GM10248 (cell line): ENCODE results near the gene PKD1.
"Not testable (repeated sequence)": the region's sequence is repeated elsewhere in the genome, so short reads cannot be mapped to it uniquely, and the experiment has no call there.

Experiments
- CTCF ChIA-PET: fragments of 300-600 bp; sonication (Branson Sonifier 250); formaldehyde crosslinking; extraction: SDS; loops from one replicate; lab custom pipeline; 2021; ENCODE audit warnings: antibody characterized with exemption; lab: Yijun Ruan, JAX
- POLR2A ChIA-PET: fragments of 350-650 bp; sonication (Branson Sonifier 250); formaldehyde crosslinking; extraction: SDS; loops from one replicate; lab custom pipeline; 2020; ENCODE audit warnings: antibody characterized with exemption; lab: Yijun Ruan, JAX
- DNase-seq: peaks from one replicate; pipeline ENCODE4 v3.0.0; 2012; ENCODE audit errors: extremely low spot score
- TF ChIP-seq, protein P1 (sequence below): IDR thresholded peaks from 2 replicates; pipeline ENCODE4 v1.5.1; 2012; ENCODE audit warnings: mild to moderate bottlenecking, low read depth; ENCODE audit errors: extremely low read depth, missing control alignments, control extremely low read depth

The PKD1 gene

DNA sequence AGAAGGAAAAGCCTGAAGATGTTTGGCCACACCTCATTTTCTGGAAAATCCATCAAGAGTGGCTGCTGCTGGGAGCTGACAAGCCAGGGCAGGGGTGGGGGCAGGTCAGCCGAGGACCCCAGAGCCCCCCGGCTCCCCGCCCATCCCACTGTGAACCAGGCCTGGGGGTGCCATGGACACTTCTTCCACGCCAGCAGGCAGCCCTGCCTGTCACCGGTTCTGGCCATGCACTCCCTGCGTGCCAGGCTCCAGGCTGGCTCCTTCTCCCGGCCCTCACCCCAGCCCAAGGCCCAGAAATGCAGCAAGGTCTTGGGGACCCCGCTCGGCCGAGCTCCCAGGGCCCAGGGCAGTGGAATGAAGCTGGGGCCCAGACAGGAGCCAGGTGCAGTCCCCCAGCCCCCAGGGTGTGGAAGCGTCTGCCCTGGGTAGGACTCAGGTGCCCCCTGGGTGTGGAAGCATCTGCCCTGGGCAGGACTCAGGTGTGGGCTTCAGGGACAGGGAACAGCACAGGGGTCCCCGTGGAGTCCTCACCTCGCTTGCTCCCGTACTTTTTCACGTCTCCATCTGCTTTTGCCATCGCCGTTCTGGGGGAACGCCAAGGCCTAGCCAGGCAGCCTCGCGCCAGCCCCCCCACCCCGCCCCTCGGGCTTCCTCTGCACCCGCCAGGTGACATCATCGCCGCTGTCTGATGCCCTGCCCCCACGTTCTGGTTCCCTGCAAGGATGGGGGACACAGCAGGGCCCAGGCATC is 12.6 kb downstream of the PKD1 start:
- CTCF ChIA-PET = not testable (repeated sequence)

DNA sequence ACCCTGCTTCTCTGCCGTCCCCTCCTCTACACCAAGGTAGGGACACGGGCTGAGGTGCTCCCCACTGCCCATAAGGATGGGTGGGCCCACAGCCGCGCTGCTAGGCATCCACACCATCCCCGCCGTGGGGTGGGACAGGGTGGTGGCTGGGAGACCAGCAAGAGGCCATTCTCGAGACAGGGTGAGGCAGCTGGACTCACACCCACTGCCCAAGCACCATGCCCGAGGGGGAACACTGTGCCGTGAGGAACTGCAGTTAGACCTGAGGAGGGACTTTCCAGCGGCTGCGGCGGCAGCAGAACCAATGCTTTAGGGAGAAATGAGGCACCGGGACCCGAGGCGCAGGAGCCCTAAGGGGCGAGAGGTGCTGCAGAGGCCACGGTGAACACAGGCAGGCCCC is 13.3 kb downstream of the PKD1 start:
- CTCF ChIA-PET = interaction anchor here (1.6 kb wide), 1 partner anchor 18 kb away, joined by 8 read pairs; no protein-coding TSS in a partner anchor
- DNase-seq = no peak
- TF ChIP-seq, protein P1, sequence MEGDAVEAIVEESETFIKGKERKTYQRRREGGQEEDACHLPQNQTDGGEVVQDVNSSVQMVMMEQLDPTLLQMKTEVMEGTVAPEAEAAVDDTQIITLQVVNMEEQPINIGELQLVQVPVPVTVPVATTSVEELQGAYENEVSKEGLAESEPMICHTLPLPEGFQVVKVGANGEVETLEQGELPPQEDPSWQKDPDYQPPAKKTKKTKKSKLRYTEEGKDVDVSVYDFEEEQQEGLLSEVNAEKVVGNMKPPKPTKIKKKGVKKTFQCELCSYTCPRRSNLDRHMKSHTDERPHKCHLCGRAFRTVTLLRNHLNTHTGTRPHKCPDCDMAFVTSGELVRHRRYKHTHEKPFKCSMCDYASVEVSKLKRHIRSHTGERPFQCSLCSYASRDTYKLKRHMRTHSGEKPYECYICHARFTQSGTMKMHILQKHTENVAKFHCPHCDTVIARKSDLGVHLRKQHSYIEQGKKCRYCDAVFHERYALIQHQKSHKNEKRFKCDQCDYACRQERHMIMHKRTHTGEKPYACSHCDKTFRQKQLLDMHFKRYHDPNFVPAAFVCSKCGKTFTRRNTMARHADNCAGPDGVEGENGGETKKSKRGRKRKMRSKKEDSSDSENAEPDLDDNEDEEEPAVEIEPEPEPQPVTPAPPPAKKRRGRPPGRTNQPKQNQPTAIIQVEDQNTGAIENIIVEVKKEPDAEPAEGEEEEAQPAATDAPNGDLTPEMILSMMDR = no peak
- POLR2A ChIA-PET = no interaction called here

More for the DNA sequence above, 12.6 kb downstream of the PKD1 start:
- DNase-seq, POLR2A ChIA-PET: not testable (repeated sequence)

DNA sequence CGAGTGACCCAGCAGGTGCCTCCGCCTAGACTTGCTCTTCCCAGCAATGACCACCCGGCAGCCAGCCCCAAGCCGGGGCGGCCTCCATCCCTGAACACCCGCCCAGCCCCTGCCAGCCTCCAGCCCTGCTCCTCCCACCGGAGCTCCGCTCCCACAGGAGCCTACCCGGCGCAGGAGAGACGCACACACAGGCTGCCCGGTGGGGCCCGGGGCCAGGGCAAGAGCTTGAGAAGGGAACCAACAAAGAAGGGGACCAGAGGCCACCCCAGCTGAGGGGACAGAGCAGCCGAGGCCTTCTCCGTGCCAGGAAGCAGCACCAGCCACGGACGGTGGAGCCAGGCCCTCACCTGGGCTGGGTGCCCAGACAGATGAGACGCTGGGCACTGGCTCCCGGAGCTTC is 13.8 kb downstream of the PKD1 start:
- CTCF ChIA-PET = interaction anchor here (0.7 to 1.6 kb wide), 2 partner anchors 19 to 24 kb away, joined by 4 to 8 read pairs; no protein-coding TSS in a partner anchor
- POLR2A ChIA-PET = no interaction called here
- no peak for DNase-seq
- TF ChIP-seq, protein P1 = no peak

DNA sequence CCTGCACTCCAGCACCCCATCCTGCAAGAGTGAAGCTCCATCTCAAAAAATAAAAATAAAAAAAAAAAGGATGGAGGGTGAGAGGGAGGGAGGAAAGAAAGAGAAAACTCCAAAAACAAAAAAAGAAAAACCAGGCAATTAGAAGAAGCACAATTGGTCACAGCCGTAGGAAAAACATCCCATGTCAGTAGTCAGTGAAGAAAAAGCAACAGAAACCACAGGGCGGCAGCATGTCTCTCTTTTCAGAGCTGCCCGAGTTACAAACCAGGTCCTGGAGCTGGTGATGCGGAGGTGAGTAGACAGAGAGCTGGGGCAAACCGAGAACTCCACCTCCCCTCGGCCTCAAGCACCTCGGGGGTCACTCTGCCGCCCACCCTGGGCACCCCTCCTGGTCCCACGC is 14.4 kb downstream of the PKD1 start:
- POLR2A ChIA-PET = not testable (repeated sequence)

DNA sequence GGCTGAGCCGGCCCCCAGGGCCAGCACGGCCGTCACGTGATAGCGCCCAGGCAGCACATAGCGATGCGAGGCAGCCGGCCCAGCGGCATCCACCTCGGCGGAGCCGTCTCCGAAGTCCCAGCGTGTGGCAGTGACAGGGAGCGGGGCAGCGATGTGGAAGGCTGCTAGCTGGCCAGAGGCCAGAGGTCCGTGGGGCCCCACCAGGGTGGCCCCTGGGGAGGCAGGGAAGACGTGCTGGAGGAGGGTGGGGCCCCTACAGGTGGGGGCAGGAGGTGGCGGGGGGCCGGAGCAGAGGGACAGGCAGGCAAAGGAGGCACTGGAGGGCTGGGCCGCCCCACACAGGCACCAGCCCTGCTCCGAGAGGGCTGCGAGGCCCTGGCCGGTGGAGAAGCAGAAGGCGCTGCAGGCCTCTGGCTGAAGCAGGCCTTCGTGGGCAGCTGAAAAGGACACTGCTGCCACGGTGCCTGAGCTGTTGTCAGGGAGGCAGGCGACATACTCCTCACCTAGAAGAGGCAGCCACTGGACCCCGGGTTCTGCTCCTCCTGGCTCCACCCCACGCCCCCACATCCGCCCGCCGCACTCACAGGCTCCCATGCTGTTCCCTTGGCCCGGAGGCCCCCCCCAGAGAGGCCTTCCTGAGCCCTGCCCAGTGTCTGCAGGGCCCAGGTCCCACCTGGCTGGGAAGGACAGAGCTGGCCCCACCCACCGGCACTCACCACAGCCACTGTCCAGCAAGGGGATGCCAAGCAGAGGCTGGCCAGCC is 17.6 kb downstream of the PKD1 start:
- POLR2A ChIA-PET, CTCF ChIA-PET, DNase-seq: not testable (repeated sequence)

More for the DNA sequence above, 14.4 kb downstream of the PKD1 start:
- peak; percentile 35 for DNase-seq
- TF ChIP-seq, protein P1 = peak; percentile 50
- CTCF ChIA-PET = interaction anchor here (0.7 to 1.6 kb wide), 3 partner anchors 19 to 99 kb away, joined by 3 to 8 read pairs (median 4); no protein-coding TSS in a partner anchor

DNA sequence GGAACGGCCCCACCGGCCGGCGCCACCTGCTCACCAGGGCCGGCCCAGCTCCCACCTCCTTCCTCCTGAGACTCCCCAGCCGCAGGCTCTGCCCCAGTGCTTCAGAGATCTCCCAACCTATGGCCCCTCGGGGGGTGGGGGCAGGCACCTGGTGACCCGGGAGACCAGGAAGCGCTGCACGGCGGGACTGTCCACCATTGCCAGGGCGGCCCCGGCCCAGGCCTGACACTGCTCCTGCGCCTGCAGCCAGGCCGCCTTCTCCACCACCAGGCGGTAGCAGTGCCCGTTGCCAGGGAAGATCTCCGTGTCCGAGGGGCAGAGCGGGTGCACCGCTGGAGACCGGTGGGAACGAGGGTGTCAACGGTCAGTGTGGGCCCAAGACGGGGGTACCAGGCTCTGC is 18.4 kb downstream of the PKD1 start:
- POLR2A ChIA-PET = not testable (repeated sequence)

DNA sequence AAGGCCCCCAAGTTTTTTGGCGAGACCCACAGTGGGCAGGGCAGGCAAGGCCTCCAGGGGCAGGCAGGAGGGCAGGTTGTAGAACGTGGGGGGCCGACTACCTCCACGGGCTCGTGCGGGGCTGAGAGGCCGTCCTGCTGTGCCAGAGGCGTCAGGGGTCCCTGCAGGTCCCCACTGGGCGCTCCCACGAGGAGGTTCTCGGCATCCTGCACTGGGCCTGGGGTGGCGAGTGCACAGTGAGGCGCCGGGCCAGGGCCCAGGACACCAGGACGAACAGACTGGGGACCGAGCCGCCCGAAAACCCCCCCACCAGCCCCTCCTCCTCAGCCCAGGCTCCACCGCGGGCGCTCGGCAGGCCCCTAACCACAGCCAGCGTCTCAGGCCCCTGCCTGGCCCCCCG is 19.3 kb downstream of the PKD1 start:
- DNase-seq, POLR2A ChIA-PET, CTCF ChIA-PET: not testable (repeated sequence)

More for the DNA sequence above, 18.4 kb downstream of the PKD1 start:
- CTCF ChIA-PET, DNase-seq: not testable (repeated sequence)

DNA sequence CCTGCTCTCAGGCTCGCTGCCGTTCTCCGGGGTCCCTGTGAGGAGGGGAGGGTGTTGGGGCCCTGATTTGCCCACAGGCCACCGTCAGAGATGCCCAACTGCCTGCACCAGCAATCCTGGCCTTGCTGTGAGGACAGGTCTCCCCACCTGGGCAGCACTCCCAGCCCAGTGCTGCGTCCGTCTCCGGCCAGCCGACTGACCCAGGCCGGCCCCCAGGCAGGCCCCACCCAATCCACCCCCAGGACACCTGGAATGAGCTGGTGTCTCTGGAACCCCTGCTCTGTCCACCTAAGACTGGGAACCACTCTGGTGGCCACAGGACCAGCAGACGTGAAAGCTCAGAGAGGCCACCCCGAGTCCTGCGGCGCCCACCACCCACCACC is 20.1 kb downstream of the PKD1 start:
- ChIA-PET POLR2A (no interaction called here), CTCF (no interaction called here)
- DNase-seq = no peak
- TF ChIP-seq, protein P1 = no peak

DNA sequence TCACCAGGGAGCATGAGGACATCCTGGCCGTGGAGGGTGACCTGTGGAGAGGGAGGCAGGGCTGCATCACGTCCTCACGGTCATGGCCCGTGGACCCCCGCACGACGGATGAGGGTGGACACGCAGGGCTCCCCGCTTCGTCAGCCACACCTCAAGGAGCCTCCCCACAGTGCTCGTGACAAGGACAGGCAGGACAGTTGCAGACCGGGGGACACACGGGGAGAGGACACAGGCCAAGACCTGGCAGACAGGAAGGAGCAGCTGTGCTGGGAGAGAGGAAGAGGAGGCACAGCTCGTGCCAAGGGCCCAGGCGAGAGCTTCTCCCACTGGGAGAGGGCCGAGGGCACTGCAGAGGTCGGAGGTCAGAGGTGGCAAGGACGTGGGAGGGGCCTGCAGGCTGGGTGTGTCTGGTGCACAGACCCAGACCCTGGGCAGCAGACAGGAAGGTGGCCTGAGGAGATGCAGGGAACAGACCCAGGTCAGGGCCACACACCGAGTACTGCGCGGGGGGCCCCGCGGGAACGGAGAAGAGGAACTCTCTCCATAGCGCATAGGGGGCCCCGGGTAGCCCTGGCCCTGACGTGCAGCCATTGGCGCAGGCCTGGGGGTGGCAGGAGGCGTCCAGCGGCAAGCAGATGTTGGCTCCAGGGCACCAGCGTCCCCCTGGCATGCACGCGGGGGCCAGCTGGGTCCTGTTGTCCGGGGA is 20.7 kb downstream of the PKD1 start:
- DNase-seq, CTCF ChIA-PET, POLR2A ChIA-PET: not testable (repeated sequence)

DNA sequence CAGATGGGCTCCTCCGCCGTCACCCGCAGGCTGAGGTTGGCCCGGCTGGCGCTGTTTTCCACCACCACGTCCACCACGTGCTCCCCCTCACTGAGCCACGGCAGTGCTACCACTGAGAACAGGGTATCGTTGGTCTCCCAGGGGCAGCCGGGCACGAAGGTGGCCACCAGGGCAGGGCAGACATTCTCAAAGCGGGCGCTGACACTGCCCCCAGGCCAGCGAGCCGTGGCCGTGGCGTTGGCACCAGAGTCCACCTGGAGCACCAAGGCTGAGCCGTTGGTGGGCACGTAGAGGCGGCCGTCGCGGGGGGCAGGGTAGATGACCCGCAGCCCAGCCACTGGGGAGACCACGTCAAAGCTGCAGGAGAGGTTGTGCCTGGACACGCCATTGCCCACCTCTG is 21.5 kb downstream of the PKD1 start:
- DNase-seq, CTCF ChIA-PET, POLR2A ChIA-PET: not testable (repeated sequence)

DNA sequence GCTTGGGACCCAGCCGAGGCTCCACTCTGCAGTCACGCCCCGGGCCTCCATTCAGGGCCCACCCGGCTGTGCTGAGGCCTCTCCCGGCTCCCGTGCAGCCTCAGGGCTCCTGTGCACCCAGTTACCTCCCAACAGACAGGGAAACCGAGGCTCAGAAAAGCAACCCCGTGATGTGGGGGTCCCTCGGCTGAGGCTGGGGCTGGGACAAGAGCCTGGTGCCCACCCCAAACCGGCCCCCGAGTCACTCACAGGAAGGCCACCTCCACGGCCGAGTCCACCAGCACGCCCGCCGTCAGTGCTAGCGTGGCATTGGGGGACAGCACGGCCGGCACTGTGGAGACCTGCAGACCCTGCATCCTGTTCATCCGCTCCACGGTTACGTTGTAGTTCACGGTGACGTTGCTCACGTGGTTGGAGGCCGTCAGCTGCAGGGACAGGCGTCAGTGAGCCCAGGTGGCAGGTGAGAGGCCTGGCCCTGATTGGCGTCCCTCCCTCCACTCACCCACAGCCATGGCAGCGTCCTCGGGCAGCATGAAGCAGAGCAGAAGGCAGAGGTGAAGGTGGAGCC is 23.1 kb downstream of the PKD1 start:
- CTCF ChIA-PET, DNase-seq, POLR2A ChIA-PET: not testable (repeated sequence)
